PC-3 (cell line): ENCODE data around the gene DHRS2.

Source experiments
- CTCF ChIP-seq: fragments of 300-600 bp; sonication (generic); conservative IDR thresholded peaks from 2 replicates; pipeline ENCODE4 v1.5.1; 2017; ENCODE audit warnings: antibody characterized with exemption, low read depth, mild to moderate bottlenecking, low read length
- EZH2 ChIP-seq: fragments of 300-600 bp; sonication (generic); IDR thresholded peaks from one replicate; pipeline ENCODE4 v1.6.1; 2017; ENCODE audit warnings: antibody characterized with exemption, mild to moderate bottlenecking, low read length; ENCODE audit not compliant: unreplicated experiment

GRCh38 chr14:23589606-23590005 lies 46.6 kb upstream of the DHRS2 start:
- no peak for TF ChIP-seq CTCF
- TF ChIP-seq EZH2 = no peak
